Stimulated activated effector memory CD8-positive, alpha-beta T cell treated with anti-CD3 and anti-CD28 coated beads, Interleukin-12 subunit alpha, Interleukin-12 subunit beta, amount 100 ng/mL, for 72 hours (primary cell): Measurements from ENCODE around the gene ARFGAP3.
"Not testable (repeated sequence)": the region's sequence is repeated elsewhere in the genome, so short reads cannot be mapped to it uniquely, and the experiment has no call there.

ENCODE experiments used
- ATAC-seq: fragments of 150-1000 bp; cut with Tn5 transposase; 2 replicates; pipeline ENCODE4 v1.10.0; 2021
- DNase-seq, 2 donors: peaks; one replicate each; pipeline ENCODE4 v3.0.0; 2021 to 2022; ENCODE audit warnings: low spot score in 2 of 2
- H3K27ac Mint-ChIP-seq: one replicate; pipeline ENCODE4 v1.8.0; 2022; ENCODE audit warnings: mild to moderate bottlenecking, mixed read lengths
- H3K36me3 Mint-ChIP-seq: one replicate; pipeline ENCODE4 v1.8.0; 2022; ENCODE audit warnings: mild to moderate bottlenecking, mixed read lengths
- H3K4me1 Mint-ChIP-seq: one replicate; pipeline ENCODE4 v1.8.0; 2022; ENCODE audit warnings: mixed read lengths
- H3K4me3 Mint-ChIP-seq: one replicate; pipeline ENCODE4 v1.8.0; 2022; ENCODE audit warnings: mild to moderate bottlenecking, mixed read lengths
- H3K9me3 Mint-ChIP-seq: one replicate; pipeline ENCODE4 v1.8.0; 2022; ENCODE audit warnings: mixed read lengths

Gene ARFGAP3

DNA sequence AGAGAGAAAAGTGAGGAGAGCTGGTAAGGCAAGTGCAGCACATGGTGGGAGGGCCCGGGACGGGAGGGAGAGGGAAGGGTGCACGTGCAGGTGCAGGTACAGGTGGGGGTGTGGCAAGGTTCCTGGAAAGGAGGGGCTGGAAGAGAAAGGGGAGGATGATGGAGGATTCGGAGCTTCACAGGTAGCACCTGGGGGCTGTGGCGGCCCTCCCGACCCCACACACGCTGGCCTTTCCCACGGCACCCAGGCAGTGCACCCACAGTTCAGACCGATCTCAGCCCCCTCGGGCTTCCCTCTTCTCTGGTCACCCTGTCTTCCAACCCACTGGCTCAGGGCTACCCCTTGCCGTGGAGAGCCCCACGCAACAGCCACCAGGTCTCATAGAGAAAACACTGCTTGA is 69.1 kb downstream of the ARFGAP3 start:
- DNase-seq (no peak), ATAC-seq (no peak)
- H3K36me3 Mint-ChIP-seq, result peaks cover 5% of the 10 kb centered on the region
- peaks cover 10% of the 10 kb centered on the region for H3K4me1 Mint-ChIP-seq
- peak overlapping the region; percentile 67 for H3K27ac Mint-ChIP-seq
- no peaks in the 10 kb centered on the region for H3K9me3 Mint-ChIP-seq
- H3K4me3 Mint-ChIP-seq, result no peak overlapping the region

GRCh38 chr22:42787357-42787736 is 69.7 kb downstream of the ARFGAP3 start:
- H3K36me3 Mint-ChIP-seq, result peaks cover 5% of the 10 kb centered on the region
- no peak overlapping the region for H3K4me3 Mint-ChIP-seq
- no peak for DNase-seq
- no peaks in the 10 kb centered on the region for H3K9me3 Mint-ChIP-seq
- H3K27ac Mint-ChIP-seq, result peak overlapping the region; percentile 67
- H3K4me1 Mint-ChIP-seq, result peaks cover 10% of the 10 kb centered on the region
- no peak for ATAC-seq

- ATAC-seq (no peak), DNase-seq (no peak)
- Mint-ChIP-seq H3K4me3 (no peak overlapping the region), H3K4me1 (peaks cover 10% of the 10 kb centered on the region), H3K27ac (peak overlapping the region; percentile 67), H3K36me3 (peaks cover 5% of the 10 kb centered on the region), H3K9me3 (no peaks in the 10 kb centered on the region)
Observed at GRCh38 chr22:42786606-42787356, 70.3 kb downstream of the ARFGAP3 start.

- ATAC-seq (no peak), DNase-seq (no peak)
- H3K9me3 Mint-ChIP-seq, result no peaks in the 10 kb centered on the region
- no peak overlapping the region for H3K27ac Mint-ChIP-seq
- H3K36me3 Mint-ChIP-seq, result peaks cover 5% of the 10 kb centered on the region
- H3K4me1 Mint-ChIP-seq, result peaks cover 10% of the 10 kb centered on the region
- H3K4me3 Mint-ChIP-seq, result no peak overlapping the region
Observed at GRCh38 chr22:42785706-42786499, 71.2 kb downstream of the ARFGAP3 start.

GRCh38 chr22:42782306-42782705 is 74.8 kb downstream of the ARFGAP3 start:
- H3K27ac Mint-ChIP-seq, DNase-seq, H3K4me1 Mint-ChIP-seq, H3K36me3 Mint-ChIP-seq, ATAC-seq, H3K9me3 Mint-ChIP-seq, H3K4me3 Mint-ChIP-seq: not testable (repeated sequence)

DNA sequence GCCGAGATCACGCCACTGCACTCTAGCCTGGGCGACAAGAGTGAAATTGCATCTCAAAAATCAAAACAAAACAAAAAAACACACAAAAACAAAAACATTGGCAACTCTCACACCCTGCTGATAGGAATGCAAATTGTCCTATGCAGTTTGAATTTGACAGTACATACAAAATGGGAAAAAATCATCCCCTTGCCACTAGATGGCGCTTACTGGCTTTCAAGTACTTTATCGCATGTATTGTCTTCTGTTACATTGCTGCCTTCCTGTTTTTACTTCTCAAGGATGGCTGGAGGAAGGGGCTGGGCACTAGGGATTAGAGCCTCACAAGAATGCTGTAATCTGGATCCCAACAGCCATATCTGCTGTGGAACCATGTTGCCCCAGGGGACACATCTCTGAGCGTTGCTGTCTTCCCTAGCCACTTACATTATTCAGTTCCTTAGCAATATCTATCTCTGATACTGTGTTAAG is 77.0 kb downstream of the ARFGAP3 start:
- Mint-ChIP-seq H3K4me1 (no peaks in the 10 kb centered on the region), H3K36me3 (no peaks in the 10 kb centered on the region), H3K9me3 (no peaks in the 10 kb centered on the region), H3K27ac (no peak overlapping the region), H3K4me3 (no peak overlapping the region)
- DNase-seq, result peak; percentile 24 to 64
- peak; percentile 65 for ATAC-seq

DNA sequence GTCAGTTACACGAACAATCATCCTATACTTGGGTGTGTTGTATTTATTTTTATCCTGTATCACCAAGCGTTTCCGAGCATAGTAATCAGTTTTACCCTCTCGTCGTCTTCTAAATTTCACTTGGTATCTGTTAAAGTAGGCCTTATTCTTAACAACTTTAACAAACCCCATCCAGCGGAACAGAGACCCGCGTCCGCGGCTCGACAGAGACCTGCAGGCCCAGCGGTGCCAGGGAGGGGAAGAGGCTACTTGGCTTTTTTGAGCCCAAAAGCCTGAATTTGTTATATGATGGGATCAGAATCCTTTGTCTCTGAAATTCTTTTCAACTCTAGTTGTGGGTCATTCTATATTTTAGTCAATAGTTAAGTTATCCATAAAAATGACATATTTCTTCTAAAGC is 79.9 kb downstream of the ARFGAP3 start:
- Mint-ChIP-seq H3K9me3 (no peaks in the 10 kb centered on the region), H3K4me1 (no peaks in the 10 kb centered on the region), H3K27ac (no peak overlapping the region), H3K36me3 (no peaks in the 10 kb centered on the region), H3K4me3 (no peak overlapping the region)
- DNase-seq (no peak), ATAC-seq (no peak)

DNA sequence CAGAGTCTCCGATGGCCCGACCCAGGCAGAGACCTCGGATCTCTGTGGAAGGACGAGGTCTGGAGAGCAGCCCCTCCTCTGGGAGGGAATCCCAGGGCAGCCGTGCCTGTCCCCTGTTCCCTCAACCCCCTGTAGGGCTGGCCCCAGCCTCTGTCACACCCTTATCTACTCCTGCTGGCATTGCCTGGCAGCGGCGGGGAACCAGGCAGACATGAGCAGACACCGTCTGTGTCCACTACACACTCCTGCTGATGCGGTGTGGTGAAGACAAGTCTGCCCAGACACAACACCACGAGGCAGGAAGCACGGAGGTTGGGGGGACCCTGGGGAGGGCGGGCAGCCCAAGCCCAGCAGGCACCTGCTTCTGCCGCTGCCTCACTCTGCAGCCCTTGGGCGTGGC is 83.9 kb downstream of the ARFGAP3 start:
- Mint-ChIP-seq H3K9me3 (no peaks in the 10 kb centered on the region), H3K27ac (no peak overlapping the region), H3K36me3 (no peaks in the 10 kb centered on the region), H3K4me3 (no peak overlapping the region), H3K4me1 (no peaks in the 10 kb centered on the region)
- no peak for DNase-seq
- ATAC-seq, result no peak

DNA sequence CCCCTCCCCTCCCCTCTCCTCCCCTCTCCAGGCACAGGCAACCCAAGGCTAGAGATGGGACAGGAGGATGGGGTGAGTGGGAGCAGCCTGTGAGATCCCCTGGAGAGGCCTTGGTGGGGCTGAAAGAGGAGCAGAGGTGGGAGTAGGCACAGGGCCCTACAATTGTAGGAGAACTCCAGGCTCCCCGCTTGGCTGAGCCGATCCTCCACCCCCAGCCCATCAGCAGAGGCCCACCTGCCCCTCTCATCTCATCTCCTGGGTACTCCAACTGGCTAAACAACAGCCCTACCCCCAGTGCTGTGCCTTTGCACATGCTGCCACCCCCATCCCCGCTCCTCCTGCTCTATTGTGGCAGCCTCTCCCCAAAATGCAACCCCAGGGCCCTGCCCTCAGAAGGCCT is 84.4 kb downstream of the ARFGAP3 start:
- Mint-ChIP-seq H3K9me3 (no peaks in the 10 kb centered on the region), H3K4me1 (no peaks in the 10 kb centered on the region), H3K27ac (no peak overlapping the region), H3K36me3 (no peaks in the 10 kb centered on the region), H3K4me3 (no peak overlapping the region)
- ATAC-seq (no peak), DNase-seq (no peak)

GRCh38 chr22:42770941-42771647 is 86.0 kb downstream of the ARFGAP3 start:
- no peaks in the 10 kb centered on the region for H3K36me3 Mint-ChIP-seq
- H3K4me3 Mint-ChIP-seq, result no peak overlapping the region
- DNase-seq (no peak), ATAC-seq (no peak)
- no peaks in the 10 kb centered on the region for H3K9me3 Mint-ChIP-seq
- no peak overlapping the region for H3K27ac Mint-ChIP-seq
- H3K4me1 Mint-ChIP-seq, result no peaks in the 10 kb centered on the region

DNA sequence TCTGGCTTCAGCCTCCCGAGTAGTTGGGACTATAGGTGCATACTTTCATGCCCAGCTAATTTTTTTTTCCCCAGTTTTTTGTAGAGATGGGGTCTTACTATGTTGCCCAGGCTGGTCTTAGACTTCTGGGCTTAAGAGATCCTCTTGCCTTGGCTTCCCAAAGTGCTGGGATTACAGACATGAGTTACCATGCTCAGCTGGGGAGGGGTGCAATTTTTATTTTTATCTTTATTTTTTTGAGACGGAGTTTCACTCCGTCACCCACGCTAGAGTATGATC is 86.7 kb downstream of the ARFGAP3 start:
- H3K4me1 Mint-ChIP-seq, result no peaks in the 10 kb centered on the region
- no peaks in the 10 kb centered on the region for H3K36me3 Mint-ChIP-seq
- DNase-seq (no peak), ATAC-seq (no peak)
- no peak overlapping the region for H3K4me3 Mint-ChIP-seq
- H3K9me3 Mint-ChIP-seq, result no peaks in the 10 kb centered on the region
- H3K27ac Mint-ChIP-seq, result no peak overlapping the region

GRCh38 chr22:42769574-42770447 is 87.3 kb downstream of the ARFGAP3 start:
- H3K36me3 Mint-ChIP-seq, result no peaks in the 10 kb centered on the region

GRCh38 chr22:42769238-42769573 is 87.9 kb downstream of the ARFGAP3 start:
- no peaks in the 10 kb centered on the region for H3K4me1 Mint-ChIP-seq
- ATAC-seq, result no peak
- H3K27ac Mint-ChIP-seq, result no peak overlapping the region
- DNase-seq, result no peak
- H3K4me3 Mint-ChIP-seq, result no peak overlapping the region
- H3K36me3 Mint-ChIP-seq, result no peaks in the 10 kb centered on the region
- H3K9me3 Mint-ChIP-seq, result no peaks in the 10 kb centered on the region

More at GRCh38 chr22:42769574-42770447, 87.3 kb downstream of the ARFGAP3 start:
- Mint-ChIP-seq H3K27ac (no peak overlapping the region), H3K9me3 (no peaks in the 10 kb centered on the region), H3K4me1 (no peaks in the 10 kb centered on the region), H3K4me3 (no peak overlapping the region)
- ATAC-seq, result peak; percentile 36
- no peak for DNase-seq

- peak overlapping the region; percentile 69 for H3K27ac Mint-ChIP-seq
- H3K4me1 Mint-ChIP-seq, result no peaks in the 10 kb centered on the region
- ATAC-seq (no peak), DNase-seq (no peak)
- H3K36me3 Mint-ChIP-seq, result no peaks in the 10 kb centered on the region
- H3K4me3 Mint-ChIP-seq, result no peak overlapping the region
- H3K9me3 Mint-ChIP-seq, result no peaks in the 10 kb centered on the region
Observed at GRCh38 chr22:42768385-42769035, 88.6 kb downstream of the ARFGAP3 start.

DNA sequence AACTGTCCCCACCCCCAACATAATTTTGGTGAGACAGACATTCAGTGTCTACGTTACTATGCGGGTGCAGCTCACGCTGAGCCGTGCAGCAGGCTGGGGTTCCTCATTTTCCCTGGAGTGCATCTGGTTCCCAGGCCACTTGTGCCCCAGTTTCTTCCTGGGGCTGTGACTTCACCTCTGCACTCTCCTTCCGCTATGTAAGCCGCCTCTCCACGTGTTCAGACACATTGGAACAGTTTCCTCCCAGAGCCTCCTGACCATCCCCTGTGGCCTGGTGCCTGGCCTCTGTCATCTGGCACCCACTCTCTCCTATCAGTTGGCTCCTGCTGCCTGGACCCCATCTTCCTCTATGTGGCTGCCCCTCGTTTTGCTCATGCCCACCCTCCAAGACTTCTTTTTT is 90.2 kb downstream of the ARFGAP3 start:
- no peaks in the 10 kb centered on the region for H3K4me1 Mint-ChIP-seq
- DNase-seq, result no peak
- no peak overlapping the region for H3K27ac Mint-ChIP-seq
- no peak overlapping the region for H3K4me3 Mint-ChIP-seq
- no peaks in the 10 kb centered on the region for H3K36me3 Mint-ChIP-seq
- no peaks in the 10 kb centered on the region for H3K9me3 Mint-ChIP-seq
- ATAC-seq, result no peak
